Measurements from ENCODE around the gene BAIAP2.

BAIAP2 gene

GRCh38 chr17:81109957-81110356, 75.0 kb downstream of the BAIAP2 start:
- Histone ChIP-seq H3K27ac (no peak overlapping the region), H3K4me3 (no peak overlapping the region)
- no peak for TF ChIP-seq CTCF (IDR thresholded peaks at IDR 0.05)
- DNase-seq (ENCODE audit: low spot score) = no peak

- Histone ChIP-seq H3K27ac (no peak overlapping the region), H3K4me3 (no peak overlapping the region)
- TF ChIP-seq CTCF (IDR thresholded peaks at IDR 0.05) = no peak
- DNase-seq (ENCODE audit: low spot score) = no peak
Observed at GRCh38 chr17:81110488-81111040, 75.6 kb downstream of the BAIAP2 start.

- Histone ChIP-seq H3K27ac (no peak overlapping the region), H3K4me3 (no peak overlapping the region)
- TF ChIP-seq CTCF (IDR thresholded peaks at IDR 0.05) = no peak
- DNase-seq (ENCODE audit: low spot score) = no peak
Observed at GRCh38 chr17:81111066-81111465, 76.1 kb downstream of the BAIAP2 start.

- Histone ChIP-seq H3K27ac (no peak overlapping the region), H3K4me3 (no peak overlapping the region)
- no peak for DNase-seq (ENCODE audit: low spot score)
- TF ChIP-seq CTCF (IDR thresholded peaks at IDR 0.05) = no peak
Observed at GRCh38 chr17:81112450-81112849, 77.5 kb downstream of the BAIAP2 start.

- no peak for DNase-seq (ENCODE audit: low spot score)
Observed at GRCh38 chr17:81113158-81113724, 78.3 kb downstream of the BAIAP2 start.

GRCh38 chr17:81114351-81115093, 79.6 kb downstream of the BAIAP2 start:
- no peak overlapping the region for H3K4me3 ChIP-seq
- DNase-seq (ENCODE audit: low spot score) = no peak
- TF ChIP-seq CTCF (IDR thresholded peaks at IDR 0.05) = no peak
- no peak overlapping the region for H3K27ac ChIP-seq

More at GRCh38 chr17:81113158-81113724, 78.3 kb downstream of the BAIAP2 start:
- no peak for TF ChIP-seq CTCF (IDR thresholded peaks at IDR 0.05)
- no peak overlapping the region for H3K4me3 ChIP-seq
- H3K27ac ChIP-seq = no peak overlapping the region

- no peak overlapping the region for H3K4me3 ChIP-seq
- no peak overlapping the region for H3K27ac ChIP-seq
- no peak for DNase-seq (ENCODE audit: low spot score)
- TF ChIP-seq CTCF (IDR thresholded peaks at IDR 0.05) = no peak
Observed at GRCh38 chr17:81115219-81115618, 80.3 kb downstream of the BAIAP2 start.

Measured in coronary artery (tissue), 2 donors.